ENCODE results near the gene INTS3.
"Not testable (repeated sequence)": the region's sequence is repeated elsewhere in the genome, so short reads cannot be mapped to it uniquely, and the experiment has no call there.

The INTS3 gene

DNA sequence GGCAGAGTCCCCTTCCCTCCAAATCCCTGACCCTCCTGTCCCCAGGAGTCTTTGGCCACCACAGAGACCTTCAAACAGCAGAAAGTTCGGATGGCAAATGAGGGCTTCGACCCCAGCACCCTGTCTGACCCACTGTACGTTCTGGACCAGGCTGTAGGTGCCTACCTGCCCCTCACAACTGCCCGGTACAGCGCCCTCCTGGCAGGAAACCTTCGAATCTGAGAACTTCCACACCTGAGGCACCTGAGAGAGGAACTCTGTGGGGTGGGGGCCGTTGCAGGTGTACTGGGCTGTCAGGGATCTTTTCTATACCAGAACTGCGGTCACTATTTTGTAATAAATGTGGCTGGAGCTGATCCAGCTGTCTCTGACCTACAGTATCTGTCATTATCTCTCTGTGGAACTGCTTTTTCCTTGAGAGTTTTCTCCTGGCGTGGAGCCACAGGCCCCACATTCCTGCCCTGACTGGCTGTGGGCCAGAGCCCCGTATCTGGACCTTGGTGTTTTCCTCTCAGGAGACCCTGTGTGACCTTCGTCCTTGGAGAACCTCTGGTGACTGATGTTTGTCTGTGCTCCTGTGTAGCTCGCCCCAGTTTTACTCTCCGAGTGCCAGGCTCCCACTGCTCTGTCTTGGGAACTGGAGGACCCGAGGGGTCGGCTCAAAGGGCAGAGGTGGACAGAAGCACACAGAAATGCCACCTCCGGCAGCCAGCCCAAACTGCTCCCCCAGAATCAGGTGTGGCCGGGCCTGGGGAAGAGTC is 52.1 kb downstream of the INTS3 start:
- no peak for DNase-seq (ENCODE audit: low read depth)

DNA sequence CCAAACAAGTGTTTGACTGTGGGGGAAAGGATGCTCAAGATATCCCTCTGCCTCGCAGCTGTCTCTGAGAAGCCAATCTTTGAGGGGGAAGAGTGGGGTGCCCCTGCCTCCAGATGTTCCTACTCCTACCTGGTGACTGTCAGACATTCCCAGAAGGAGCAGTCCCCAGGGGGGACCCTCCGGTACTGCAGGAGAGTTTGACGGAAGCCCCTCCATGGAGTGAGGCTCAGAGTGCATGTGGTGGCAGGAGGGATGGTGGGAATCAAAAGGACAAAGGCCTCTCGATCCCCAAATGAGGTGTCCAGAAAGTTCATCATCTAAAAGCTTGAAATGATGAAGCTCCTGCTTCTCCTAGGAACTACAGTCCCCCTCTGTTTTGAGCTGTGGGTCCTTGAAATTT is 52.7 kb downstream of the INTS3 start:
- no peak for DNase-seq (ENCODE audit: low read depth)

DNA sequence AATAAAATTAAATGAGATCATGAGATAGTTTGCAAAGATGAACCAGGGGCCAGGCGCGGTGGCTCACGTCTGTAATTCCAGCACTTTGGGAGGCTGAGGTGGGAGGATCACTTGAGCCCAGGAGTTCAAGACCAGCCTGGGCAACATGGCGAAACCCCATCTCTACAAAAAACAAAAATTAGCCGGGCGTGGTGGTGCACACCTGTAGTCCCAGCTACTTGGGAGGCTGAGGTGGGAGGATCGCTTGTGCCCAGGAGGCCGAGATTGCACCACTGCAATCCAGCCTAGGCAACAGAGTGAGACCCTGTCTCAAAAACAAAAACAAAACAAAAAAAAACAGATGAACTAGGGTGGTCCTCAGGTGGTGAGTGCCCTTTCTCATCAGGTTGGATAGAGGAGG is 54.8 kb downstream of the INTS3 start:
- DNase-seq (ENCODE audit: low read depth) = not testable (repeated sequence)

- peak; percentile 86 for DNase-seq (ENCODE audit: low read depth)
These were observed 55.7 kb downstream of the INTS3 start for GRCh38 chr1:153783233-153784190.

DNA sequence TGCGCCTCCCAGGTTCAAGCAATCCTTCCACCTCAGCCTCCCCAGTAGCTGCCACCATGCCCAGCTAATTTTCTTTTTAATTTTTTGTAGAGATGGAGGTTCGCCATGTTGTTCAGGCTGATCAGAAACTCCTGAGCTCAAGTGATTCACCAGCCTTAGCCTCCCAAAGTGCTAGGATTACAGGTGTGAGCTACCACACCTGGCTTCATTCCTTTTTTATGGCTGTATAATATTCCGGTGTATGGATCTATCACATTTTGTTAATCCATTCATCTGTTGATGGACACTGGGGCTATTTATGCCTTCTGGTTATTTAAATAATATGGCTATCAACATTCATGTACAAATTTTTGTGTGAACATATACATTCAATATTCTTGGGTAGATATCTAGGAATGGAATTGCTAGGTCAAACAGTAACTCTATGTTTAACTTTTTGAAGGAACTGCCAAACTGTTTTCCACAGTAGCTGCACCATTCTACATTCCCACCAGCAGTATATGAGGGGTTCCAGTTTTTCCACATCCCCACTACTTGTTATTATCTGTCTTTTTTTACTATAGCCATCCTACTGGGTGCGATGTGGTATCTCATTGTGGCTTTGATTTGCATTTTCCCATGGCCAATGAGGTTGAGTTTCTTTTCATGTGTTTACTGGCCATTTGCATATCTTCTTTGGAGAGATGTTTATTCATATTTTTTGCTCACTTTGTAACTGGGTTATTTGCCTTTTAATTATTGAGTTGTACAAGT is 58.4 kb downstream of the INTS3 start:
- DNase-seq (ENCODE audit: low read depth) = no peak

DNA sequence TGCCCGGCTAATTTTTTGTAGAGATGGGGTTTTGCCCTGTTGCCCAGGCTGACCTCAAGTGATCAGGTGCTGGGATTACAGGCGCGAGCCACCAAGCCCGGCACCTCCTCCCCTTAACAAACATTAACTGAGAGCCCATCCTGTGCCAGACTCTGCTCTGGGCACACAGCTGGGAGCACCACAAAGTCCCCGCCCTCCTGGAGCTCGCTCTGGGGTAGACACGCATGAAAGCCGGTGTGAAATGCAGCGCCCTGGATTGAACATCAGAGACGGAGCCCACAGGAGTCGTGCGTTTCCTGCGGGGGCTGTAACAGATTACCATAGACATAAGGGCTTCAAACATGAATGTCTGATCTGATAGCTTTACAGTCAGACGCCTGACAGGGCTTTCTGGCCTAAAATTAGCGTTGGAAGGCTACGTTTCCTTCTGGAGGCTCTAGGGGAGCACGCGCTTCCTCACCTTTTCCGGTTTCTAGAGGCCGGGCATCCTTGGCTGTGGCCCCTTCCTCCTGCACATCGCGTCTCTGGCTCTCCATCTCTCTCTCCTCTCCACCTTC is 61.7 kb downstream of the INTS3 start:
- DNase-seq (ENCODE audit: low read depth) = no peak

GRCh38 chr1:153790313-153790965 is 62.6 kb downstream of the INTS3 start:
- DNase-seq (ENCODE audit: low read depth) = no peak

- no peak for DNase-seq (ENCODE audit: low read depth)
These were observed 63.3 kb downstream of the INTS3 start for GRCh38 chr1:153790966-153791647.

GRCh38 chr1:153791648-153792253 is 63.9 kb downstream of the INTS3 start:
- DNase-seq (ENCODE audit: low read depth) = no peak

GRCh38 chr1:153792631-153793041 is 64.8 kb downstream of the INTS3 start:
- no peak for DNase-seq (ENCODE audit: low read depth)

DNA sequence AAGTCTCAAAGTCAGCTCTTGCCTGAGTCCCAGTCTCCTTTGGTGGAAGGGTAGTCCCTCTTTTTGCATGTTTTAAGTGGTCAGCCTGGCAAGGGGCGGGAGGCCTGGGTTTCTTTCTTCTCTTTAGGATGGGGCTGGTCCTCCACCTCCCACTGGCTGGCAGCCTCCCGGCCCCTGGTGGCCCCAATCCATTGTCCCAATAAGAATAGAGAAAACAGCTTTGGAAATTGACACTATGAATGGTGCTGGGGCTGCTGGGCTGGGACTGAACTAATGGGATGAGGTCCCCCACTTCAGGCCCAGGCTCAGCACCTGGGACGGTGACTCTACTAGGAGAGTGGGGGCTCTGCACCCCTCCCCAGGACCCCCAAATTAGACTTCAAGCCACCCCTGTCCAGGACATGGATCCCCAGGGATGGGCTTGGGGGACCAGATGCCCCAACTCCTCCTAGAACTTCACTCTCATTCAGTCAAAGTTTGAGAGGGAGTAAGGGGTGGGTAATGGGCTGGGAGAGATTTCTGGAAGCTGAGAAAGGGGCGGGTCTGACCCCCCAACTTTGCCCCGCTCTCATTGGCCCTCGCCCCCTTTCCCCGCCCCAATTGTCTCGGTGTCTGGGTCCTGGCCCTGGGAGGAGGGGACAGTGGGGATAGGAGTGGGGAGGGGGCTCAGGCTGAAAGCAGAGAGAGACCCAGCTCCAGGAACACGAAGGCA is 65.6 kb downstream of the INTS3 start:
- DNase-seq (ENCODE audit: low read depth) = no peak

GRCh38 chr1:153793973-153794615 is 66.2 kb downstream of the INTS3 start:
- DNase-seq (ENCODE audit: low read depth) = no peak

DNA sequence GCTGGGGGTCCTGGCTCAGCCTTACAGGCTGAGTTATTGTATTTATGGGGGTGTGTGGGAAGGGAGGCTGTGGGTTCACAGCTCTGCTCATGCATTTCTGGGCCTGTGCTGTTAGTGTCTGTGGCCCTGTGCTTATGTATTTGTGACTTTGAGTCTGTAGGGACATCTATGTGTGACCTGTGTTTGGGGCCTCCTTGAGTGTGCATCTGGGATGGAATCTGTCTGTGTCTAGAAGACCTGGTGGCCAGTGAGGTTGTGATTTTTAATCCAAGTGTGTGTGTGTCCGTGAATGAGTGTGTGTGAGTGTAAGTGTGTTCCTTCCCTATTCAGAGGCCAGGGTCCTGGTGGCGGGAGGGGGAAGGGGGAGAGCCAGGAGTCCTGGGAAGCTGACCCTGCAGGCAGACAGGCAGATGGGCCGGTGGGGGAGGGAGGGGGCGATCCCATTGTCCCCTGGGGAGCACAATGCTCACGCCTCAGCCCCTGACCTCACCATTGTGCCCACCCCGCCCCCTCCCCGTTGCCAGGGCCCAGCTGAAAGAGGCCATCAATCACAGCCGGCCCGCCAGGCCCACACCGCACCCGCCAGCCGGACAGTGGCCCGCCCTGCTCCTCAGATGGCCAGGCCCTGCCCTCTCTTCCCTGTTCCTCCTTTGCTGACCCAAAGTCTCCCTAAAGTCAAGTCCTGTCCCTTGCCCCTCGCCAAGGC is 66.9 kb downstream of the INTS3 start:
- no peak for DNase-seq (ENCODE audit: low read depth)

GRCh38 chr1:153795330-153795837 is 67.5 kb downstream of the INTS3 start:
- no peak for DNase-seq (ENCODE audit: low read depth)

DNA sequence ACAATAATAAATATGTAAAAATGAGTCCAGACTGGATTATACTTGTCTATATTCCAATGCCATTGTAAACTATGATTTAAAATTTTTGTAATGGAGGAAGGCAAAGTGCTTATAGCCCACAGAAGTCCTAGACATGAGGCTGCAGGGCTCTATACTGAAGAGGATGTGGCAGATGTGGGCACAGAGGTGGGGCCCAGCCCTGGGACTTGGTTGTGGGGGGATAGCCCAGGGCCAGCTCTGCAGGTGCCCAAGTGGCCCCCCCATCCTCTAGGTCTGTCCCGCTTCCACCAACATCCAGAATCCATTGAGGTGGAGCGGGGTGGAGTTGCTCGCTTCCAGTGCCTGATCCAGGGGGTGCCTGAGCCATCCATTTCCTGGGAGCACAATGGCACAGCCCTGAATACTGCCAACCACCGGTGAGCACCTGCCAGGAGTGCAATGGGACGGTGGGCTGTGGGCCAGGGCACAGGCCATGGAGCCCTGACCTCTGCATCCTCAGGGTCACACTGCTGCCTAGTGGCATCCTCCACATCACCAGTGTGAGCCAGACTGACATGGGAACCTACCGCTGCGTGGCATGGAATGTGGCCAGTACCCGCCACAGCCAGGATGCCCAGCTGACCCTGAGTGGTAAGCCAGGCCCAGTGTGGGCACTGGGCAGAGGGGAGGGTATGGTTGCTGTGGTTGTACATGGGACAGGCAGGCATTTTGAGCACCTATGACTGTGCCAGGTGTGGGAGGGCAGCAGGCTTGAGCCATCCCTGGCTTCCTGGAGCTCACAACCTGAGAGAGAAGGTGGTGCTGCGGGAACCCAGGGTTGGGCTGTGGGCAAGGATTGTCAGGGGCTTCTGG is 68.3 kb downstream of the INTS3 start:
- DNase-seq (ENCODE audit: low read depth) = no peak

GRCh38 chr1:153796786-153797659 is 69.2 kb downstream of the INTS3 start:
- peak; percentile 77 for DNase-seq (ENCODE audit: low read depth)

DNA sequence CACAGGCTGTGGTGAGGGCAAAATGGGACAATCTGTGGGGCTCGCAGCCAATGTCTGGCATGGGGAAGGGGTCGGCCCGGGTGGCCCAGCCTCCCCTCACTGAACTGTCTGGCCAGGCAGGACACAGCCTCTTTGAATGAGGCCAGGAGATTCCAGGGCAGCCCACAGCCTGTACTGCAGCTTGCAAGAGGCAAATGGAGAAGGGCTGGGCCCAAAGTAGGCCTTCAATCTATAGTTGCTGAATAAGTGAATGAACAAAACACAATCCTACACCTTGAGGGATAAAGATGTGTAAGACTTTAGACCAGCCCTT is 70.6 kb downstream of the INTS3 start:
- DNase-seq (ENCODE audit: low read depth) = no peak
